ENCODE data around the gene CISD1.

CISD1 gene

DNA sequence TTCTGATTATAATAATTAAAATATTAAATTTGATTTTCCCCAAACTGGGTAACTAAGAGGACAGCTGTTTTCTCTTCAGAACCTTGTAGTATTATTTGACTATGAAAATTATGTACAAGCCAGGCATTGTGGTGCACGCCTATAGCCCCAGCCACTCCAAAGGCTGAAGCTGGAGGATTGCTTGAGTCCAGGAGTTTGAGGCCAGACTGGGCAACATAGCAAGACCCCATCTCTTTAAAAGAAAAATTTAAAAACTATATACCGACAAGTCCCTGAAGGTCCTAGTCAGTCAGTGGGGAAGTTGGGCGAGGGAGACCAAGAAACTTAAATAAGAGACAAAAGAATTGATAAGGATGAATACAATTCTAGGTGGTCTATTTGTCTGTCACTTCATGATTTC lies 38.7 kb downstream of the CISD1 start:
- DNase-seq (ENCODE audit: low spot score) = no peak

DNA sequence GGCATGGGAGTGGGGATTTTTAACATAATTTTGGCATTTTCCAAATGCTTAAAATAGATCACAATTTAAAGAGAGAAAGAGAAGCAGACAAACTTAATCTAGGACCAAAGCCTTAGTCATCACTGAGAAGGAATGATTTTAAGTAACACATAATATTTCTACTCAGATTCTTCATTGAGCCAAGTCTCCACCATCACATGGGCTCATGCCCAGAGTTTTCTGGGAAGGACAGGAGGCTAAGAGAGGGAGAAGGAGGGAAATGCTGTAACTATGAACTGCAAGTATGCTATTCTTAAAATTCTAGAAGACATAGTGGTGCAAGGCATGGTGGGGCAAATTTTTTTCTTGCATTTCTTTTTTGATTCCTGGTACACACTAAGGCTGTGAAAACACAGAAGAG lies 42.1 kb downstream of the CISD1 start:
- DNase-seq (ENCODE audit: low spot score) = no peak

DNA sequence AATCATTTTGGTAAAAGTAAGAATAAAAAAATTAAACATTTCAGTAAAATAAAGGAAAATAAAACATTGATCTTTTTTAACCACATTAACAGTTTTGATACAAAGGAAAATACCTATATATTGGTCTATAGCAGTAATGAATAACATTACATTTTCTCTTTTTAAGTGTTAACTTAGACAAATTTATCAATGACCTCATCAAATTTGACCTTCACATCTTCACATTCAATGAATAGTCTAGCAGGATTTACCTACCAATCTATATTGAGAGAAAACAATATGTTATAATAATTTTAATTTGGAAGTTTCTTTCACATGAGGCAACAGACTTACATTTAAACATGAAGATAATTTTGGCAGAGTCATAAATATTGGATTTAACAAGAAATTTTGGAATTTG lies 47.9 kb downstream of the CISD1 start:
- DNase-seq (ENCODE audit: low spot score) = no peak

DNA sequence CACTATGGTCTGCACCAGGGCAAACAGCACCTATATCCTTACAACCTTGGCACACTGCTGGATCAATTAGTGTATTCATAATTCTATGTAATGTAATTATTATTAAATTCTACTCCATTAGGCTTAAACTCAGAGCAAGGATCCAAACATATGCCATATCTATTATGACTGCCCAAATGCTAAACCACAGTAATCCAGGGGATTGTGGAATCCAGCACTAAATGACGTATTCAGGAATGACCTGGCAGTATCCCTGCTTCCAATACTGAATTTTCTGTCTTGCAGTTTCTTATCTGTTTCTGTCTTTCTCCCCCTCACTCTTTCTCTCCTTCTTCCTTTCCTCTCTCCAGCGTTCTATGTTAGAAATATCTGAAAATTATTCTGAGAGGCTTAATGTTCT lies 49.4 kb downstream of the CISD1 start:
- DNase-seq (ENCODE audit: low spot score) = no peak

DNA sequence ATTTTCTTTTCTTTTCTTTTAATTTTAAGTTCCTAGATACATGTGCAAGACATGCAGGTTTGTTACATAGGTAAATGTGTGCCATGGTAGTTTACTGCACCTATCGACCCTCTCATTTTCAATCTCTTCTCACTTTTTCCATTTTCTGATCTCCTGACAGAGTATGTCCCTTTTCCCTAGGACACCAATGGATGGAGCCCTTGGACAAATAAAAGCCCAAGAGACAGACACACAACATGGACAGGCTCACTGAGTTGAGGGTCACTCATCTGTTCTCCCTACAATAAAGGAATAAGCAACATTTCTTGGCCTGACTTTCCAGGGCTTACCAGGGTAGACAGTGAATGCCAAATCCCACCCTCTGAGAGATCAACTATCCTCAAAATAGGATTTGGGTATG lies 50.6 kb downstream of the CISD1 start:
- DNase-seq (ENCODE audit: low spot score) = no peak

DNA sequence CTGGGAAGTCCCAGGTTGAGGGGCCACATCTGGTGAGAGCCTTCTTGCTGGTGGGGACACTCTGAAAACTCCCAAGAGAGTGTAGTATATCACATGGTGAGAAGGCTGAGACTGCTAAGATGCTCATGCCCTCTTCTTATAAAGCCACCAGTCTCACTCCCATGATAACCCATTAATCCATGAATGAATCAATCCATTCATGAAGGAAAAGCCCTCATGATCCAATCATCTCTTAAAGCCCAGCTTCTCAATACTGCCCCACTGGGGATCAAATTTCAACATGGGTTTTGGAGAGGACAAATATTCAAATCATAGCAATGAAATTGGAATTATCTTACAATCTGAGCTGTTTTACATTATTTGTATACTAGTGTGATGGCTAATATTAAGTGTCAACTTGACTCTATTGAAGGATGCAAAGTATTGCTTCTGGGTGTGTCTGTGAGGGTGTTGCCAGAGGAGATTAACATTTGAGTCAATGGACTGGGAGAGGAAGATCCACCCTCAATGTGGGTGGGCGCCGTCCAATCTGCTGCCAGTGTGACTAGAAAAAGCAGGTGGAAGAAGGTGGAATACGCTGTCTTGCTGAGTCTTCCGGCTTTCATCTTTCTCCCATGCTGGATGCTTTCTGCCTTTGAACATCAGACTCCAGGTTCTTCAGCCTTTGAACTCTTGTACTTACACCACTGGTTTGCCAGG lies 51.5 kb downstream of the CISD1 start:
- no peak for DNase-seq (ENCODE audit: low spot score)

DNA sequence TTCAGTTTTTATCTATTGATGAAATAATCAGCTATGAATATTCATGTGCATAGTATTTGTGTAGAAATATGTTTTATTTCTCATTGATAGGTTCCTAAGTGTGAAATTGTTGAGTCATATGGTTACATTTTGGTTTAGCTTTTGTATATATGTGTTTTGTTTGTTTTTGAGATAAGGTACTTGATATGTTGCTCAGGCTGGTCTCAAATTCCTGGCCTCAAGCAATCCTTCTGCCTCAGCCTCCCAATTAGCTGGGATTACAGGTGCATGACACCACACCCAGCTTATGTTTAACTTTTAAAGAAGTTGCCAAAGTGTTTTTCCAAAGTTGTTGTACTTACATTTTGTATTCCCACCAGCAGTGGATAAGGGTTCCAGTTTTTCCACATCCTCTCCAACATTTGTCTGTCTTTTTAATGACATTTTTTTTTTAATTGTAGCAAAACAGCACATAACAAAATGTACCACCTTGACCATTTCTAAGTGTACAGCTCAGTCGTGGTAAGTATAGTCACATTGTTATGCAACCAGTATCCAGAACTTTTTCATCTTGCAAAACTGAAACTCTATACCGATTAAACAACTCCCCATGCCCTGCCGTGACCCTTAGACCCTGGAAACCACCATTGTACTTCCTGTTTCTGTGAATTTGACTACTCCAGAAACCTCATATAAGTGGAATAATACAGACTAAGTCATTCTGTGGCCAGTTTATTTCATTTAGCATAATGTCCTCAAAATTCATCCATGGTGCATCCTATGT lies 53.3 kb downstream of the CISD1 start:
- DNase-seq (ENCODE audit: low spot score) = no peak

DNA sequence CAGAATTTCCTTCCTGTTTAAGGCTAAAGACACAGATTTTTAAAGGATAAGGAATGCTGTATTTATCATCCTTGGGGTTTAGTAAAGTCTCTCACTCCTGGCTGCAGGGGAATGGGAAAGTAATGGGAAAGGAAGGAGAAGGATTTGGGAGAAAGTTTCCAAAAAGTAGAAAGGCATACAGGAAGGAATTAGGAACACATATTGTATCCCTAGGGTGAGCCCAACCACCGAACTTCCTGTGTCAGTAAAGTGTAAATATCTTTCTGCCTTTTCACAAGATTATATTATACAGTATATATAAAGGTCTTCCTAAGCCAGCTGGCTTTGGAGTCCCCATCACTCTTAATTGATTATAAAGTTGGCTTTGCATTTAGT lies 53.9 kb downstream of the CISD1 start:
- no peak for DNase-seq (ENCODE audit: low spot score)

DNA sequence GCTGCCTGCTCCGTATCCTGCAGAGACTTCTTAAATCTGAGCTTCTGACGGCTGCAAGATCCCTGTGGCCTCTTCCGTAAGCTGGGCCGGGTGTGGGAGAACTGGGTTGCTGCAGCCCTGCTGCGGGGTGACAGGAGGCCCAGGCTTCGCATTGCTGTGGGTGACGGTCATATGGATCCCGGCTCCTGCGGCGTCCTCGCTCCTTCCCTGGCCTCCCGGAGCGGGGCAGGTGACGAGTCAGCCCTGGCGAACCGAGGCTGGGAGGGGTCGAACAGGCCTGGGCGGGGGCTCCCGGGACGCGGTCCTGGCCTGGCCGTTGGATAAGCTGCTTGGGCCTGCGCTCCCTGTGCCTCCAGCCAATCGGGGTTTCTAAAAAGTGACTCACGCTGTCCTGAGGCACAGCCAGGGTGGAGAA lies 58.0 kb downstream of the CISD1 start:
- DNase-seq (ENCODE audit: low spot score) = no peak

DNA sequence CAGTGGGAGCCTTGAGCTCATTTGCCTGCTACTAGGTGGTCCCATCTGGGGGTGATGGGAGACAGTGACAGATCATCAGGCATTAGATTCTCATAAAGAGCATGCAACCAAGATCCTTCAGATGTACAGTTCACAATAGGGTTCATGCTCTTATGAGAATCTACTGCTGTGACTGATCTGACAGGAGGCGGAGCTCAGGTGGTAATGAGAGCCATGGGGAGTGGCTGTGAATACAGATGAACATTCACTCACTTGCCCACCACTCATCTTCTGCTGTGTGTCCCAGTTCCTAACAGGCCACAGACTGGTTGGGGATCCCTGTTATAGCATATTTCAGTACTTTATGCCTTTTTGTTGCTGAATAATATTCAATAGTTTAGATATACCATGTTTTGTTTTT lies 59.3 kb downstream of the CISD1 start:
- no peak for DNase-seq (ENCODE audit: low spot score)

DNA sequence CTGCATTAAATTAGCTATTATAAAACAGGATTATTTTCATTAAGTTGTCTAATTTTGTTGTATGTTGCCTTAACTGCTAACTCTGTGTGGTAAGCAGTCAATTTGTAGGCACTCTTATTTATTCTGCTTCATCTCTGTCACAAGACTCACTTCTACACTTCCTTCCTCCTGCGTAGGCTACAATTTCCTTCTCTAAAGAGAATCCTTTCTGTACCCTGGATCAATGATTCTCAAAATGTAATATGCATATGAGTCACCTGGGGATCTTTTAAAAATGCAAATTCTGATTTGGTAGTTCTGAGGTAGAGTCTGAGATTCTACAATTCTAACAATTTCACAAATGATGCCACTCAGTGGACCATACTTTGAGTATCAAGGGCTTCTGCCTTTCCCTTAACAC lies 61.5 kb downstream of the CISD1 start:
- DNase-seq (ENCODE audit: low spot score) = no peak

DNA sequence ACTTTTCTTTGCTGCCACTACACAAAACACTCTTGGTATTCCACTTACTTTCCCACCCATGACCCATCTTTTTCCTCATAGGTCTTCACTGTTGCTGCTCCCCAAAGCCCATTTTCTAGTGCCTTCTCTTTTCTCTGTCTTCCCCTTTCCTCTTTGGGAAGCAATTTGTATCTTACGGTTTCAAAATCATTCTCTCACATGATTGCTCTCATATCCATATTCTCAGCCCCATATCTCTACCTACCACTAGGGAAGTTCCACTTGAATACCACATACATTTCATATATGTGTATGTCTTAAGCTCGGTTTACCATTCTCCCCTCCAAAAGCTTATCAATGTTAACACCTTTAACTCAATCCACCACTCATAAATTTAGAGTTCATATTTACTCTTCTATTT lies 62.7 kb downstream of the CISD1 start:
- no peak for DNase-seq (ENCODE audit: low spot score)

DNA sequence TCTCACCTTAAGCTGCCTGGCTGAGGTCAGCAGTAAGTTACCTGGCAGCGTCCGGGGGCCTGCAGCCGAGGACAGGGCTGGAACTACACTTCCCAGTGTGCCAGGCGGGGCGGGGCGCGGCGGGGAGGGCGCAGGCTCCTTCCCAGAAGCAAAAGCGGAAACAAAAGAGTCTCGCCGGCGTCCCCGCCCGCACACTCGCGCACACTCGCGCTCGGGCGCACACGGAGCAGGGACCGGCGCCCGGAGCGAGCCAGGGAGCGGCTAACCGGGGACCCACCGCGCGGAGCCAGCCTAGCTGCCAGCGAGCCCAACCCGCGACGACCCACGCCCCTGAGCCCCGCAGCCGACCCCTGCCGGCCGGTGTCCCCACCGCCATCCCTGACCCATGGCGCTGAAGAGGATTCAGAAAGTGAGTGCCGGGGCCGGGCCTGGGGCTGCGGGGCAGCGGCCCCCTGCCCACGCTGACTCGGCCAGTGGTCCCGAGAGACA lies 65.9 kb downstream of the CISD1 start, which contains the start of gene UBE2D1:
Gene UBE2D1 (plus strand): TSS at position 190 of the 489 bp plus-strand sequence. CDS start 196 bp downstream, at position 386.
- DNase-seq (ENCODE audit: low spot score) = peak; percentile 78

DNA sequence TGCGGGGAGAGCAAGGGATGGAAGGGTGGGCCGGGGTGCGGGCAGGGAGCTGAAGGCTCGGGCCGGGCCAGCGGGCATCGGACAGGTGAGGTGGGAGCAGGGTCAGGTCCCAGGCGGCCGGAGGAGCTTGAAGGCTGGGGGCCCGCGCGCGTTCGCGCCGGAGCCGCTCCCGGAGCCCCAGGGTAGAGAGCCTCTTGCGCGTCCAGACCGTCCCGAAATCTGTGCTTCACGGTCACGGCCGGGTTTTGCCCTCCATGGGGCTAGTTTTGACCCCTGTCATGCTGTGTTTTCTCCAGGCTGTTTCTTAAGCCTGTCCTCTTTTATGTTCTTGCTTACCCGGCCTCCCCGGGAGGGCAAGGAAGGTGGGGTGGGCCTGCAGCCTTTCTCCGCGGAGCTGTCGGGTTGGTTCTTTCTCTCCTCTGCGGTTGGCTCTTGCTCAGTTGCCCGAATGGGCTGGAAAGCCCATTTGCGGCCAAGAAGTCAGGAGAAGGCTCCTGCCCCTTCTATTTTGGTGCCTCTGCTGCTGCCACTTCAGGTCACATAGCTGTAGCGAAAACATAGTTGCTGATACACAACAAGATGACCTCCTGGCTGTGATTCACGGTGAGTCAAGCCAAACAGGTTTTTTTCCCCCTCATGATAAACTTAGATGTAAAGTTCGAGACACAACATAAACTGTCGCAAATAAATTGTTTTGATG lies 66.5 kb downstream of the CISD1 start:
- peak; percentile 43 for DNase-seq (ENCODE audit: low spot score)

DNA sequence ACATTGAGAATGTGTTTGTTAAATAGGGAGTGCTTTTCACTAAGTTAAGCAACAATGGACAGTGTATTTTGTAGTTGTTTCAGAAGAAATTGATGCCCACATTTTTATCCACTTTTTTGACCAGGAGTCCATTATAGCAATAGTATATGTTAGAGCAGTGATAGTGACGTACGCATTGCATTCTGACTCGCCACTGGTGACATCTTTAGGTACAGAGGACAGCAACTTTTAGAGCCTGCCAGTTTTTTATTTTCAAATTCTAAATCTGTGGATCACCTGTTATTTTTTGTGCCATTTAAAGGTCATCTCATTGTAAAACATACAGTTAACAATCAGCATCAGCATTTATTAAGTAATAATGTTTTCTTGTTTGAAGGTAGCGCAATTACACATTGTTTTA lies 67.3 kb downstream of the CISD1 start:
- no peak for DNase-seq (ENCODE audit: low spot score)

All from SK-N-DZ (cell line).